Naive B cell (primary cell): Measurements from ENCODE around the gene TMEM19. TPM values are rescaled to one million over a fixed set of nuclear protein-coding genes. Genes with fewer than 3 reads are reported as not detected.

ENCODE experiments used
- ATAC-seq, 2 donors: fragments of 150-1000 bp; cut with Tn5 transposase; 2 replicates each; pipeline ENCODE4 v1.10.0; 2021; ENCODE audit warnings: low read depth in 2 of 2, mild to moderate bottlenecking in 2 of 2, moderate library complexity in 2 of 2
- DNase-seq: peaks from one replicate; pipeline ENCODE4 v3.0.0; 2022
- H3K27ac Mint-ChIP-seq, 6 donors: one replicate each; pipeline ENCODE4 v1.8.0; 2020 to 2022; ENCODE audit warnings: mild to moderate bottlenecking in 6 of 6, mixed read lengths in 6 of 6, moderate library complexity in 5 of 6, inconsistent platforms in 2 of 6
- H3K27me3 Mint-ChIP-seq, 3 donors: one replicate each; pipeline ENCODE4 v1.8.0; 2021 to 2022; ENCODE audit warnings: mixed read lengths in 3 of 3, mild to moderate bottlenecking in 1 of 3
- H3K36me3 Mint-ChIP-seq, 2 donors: one replicate each; pipeline ENCODE4 v1.8.0; 2020 to 2022; ENCODE audit warnings: mixed read lengths in 2 of 2, inconsistent platforms in 1 of 2, mild to moderate bottlenecking in 1 of 2
- H3K4me1 Mint-ChIP-seq, 3 donors: one replicate each; pipeline ENCODE4 v1.8.0; 2020 to 2022; ENCODE audit warnings: mixed read lengths in 3 of 3, inconsistent platforms in 1 of 3, mild to moderate bottlenecking in 1 of 3, moderate library complexity in 1 of 3
- H3K4me3 Mint-ChIP-seq, 8 donors: one replicate each; pipeline ENCODE4 v1.8.0; 2020 to 2022; ENCODE audit warnings: mild to moderate bottlenecking in 8 of 8, mixed read lengths in 8 of 8, moderate library complexity in 8 of 8, inconsistent platforms in 2 of 8
- H3K9me3 Mint-ChIP-seq, 7 donors: one replicate each; pipeline ENCODE4 v1.8.0; 2020 to 2022; ENCODE audit warnings: mixed read lengths in 7 of 7, mild to moderate bottlenecking in 5 of 7, inconsistent platforms in 2 of 7, moderate library complexity in 1 of 7
- polyA plus RNA-seq, 6 donors: library from polyadenylated mRNA; unstranded; fragments of 300-500 nt; fragmentation: Illumina TruSeq; gene quantifications; one replicate each; pipeline ENCODE4 v1.2.3, GENCODE V29; 2021; ENCODE audit warnings: low read depth in 6 of 6

Gene TMEM19
- polyA plus RNA-seq, 6 donors from 2014 or later = 166 to 231 (median 193) TPM

DNA sequence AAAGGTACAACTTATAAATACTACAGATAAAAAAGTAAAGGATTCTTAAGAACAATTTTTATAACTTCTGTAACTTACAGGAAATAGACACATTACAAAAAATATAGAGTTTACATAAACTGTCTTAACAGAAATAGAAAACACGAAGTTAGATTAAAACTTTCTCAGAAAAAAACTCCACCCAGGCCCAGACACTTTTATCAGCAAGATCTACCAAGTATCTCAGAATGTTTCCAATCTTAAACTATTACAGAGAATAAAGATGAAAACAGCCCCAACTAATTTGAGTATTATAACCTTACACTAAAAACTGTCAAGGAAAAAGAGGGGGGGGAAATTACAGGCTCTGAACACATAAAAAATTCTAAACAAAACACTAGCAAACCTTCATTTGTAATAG lies 30.4 kb upstream of the TMEM19 start:
- ATAC-seq (no peak), DNase-seq (no peak)
- peaks cover 22 to 34% (median 28%) of the 10 kb centered on the region in 3 donors for H3K4me1 Mint-ChIP-seq
- H3K27me3 Mint-ChIP-seq = no peaks in the 10 kb centered on the region
- peak overlapping the region in 2 of 6 donors; percentile 13 to 64 for H3K27ac Mint-ChIP-seq
- H3K36me3 Mint-ChIP-seq = peaks cover 10 to 20% of the 10 kb centered on the region in 2 donors
- peaks cover 0 to 2% (median 0%) of the 10 kb centered on the region in 7 donors for H3K9me3 Mint-ChIP-seq
- peak overlapping the region in 2 of 8 donors; percentile 19 to 26 for H3K4me3 Mint-ChIP-seq

DNA sequence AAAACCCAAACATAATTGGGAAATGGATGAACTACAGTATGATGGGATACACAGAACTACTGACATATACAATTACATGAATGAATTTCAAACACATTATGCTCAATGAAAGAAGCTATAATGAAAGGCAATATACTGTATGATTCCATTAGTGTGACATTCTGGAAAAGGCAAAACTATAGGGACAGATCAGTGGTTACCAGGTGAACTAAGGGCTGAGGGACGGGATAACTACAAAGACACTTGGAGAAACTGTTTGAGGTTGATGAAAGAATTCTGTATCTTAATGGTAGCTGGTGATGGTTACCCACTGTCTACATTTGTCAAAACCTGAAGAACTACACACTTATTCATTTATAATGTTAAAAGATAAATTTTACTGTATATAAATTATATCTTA lies 30.0 kb upstream of the TMEM19 start:
- Mint-ChIP-seq H3K27ac (no peak overlapping the region), H3K4me1 (peaks cover 22 to 34% (median 28%) of the 10 kb centered on the region in 3 donors)

DNA sequence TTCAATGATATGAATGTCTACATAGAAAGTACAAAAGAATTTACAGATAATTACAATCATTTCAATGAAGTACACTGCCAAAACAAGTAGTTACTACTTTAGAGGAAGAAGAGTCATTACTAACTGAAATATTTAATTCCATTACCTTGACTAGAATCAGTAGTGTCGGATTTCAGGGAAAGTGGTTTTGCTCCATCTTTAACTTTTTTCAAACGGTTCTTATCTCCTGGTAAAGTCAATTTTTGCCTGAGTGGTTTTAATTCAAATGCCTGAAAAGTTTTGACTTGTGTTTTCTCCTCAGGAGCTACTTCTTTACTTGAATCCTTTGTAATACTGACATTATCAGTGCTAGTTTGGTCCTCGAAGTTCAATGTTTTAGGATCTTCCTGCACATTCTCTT lies 29.1 kb upstream of the TMEM19 start:
- Mint-ChIP-seq H3K36me3 (peaks cover 10 to 21% of the 10 kb centered on the region in 2 donors), H3K4me3 (no peak overlapping the region), H3K9me3 (peaks cover 0 to 2% (median 0%) of the 10 kb centered on the region in 7 donors), H3K4me1 (peaks cover 24 to 37% (median 32%) of the 10 kb centered on the region in 3 donors), H3K27ac (no peak overlapping the region), H3K27me3 (no peaks in the 10 kb centered on the region)
- ATAC-seq (no peak), DNase-seq (no peak)

More for the DNA sequence above, 30.0 kb upstream of the TMEM19 start:
- ATAC-seq (no peak), DNase-seq (no peak)
- H3K27me3 Mint-ChIP-seq = no peaks in the 10 kb centered on the region
- H3K9me3 Mint-ChIP-seq = peaks cover 0 to 2% (median 0%) of the 10 kb centered on the region in 7 donors
- H3K4me3 Mint-ChIP-seq = peak overlapping the region in 2 of 8 donors; percentile 19 to 26
- H3K36me3 Mint-ChIP-seq = peaks cover 10 to 20% of the 10 kb centered on the region in 2 donors

DNA sequence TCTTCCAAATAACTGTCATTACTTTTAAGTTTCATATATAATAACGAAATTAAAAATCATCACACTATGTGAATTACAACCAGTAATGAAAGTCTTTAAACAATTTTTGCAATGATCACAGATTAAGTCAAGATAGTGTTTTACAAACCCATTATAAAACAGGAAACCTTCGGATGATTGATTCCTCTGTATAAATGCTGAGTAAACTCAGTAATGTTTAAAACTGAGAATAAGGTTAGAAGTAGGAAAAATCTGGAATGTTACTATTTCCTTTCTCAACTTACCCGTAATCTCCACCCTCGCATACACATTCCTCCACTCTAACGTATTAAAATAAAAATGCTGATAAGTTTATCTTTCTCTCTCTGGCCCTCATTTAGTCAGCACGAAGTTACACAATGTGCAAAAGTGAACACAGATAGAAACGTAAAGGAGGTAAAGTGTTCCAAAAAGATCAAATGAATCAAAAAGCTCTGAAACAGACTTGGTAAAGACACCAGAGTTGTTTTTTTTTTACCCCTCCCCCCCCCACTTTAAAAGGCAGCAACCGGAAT lies 23.8 kb upstream of the TMEM19 start:
- DNase-seq = no peak
- Mint-ChIP-seq H3K27me3 (no peaks in the 10 kb centered on the region), H3K4me3 (peak overlapping the region; percentile 91 to 100 (median 99)), H3K4me1 (peaks cover 34 to 49% (median 43%) of the 10 kb centered on the region in 3 donors), H3K36me3 (peaks cover 16 to 18% of the 10 kb centered on the region in 2 donors), H3K27ac (peak overlapping the region; percentile 99 to 100 (median 100)), H3K9me3 (no peaks in the 10 kb centered on the region)
- ATAC-seq = no peak

DNA sequence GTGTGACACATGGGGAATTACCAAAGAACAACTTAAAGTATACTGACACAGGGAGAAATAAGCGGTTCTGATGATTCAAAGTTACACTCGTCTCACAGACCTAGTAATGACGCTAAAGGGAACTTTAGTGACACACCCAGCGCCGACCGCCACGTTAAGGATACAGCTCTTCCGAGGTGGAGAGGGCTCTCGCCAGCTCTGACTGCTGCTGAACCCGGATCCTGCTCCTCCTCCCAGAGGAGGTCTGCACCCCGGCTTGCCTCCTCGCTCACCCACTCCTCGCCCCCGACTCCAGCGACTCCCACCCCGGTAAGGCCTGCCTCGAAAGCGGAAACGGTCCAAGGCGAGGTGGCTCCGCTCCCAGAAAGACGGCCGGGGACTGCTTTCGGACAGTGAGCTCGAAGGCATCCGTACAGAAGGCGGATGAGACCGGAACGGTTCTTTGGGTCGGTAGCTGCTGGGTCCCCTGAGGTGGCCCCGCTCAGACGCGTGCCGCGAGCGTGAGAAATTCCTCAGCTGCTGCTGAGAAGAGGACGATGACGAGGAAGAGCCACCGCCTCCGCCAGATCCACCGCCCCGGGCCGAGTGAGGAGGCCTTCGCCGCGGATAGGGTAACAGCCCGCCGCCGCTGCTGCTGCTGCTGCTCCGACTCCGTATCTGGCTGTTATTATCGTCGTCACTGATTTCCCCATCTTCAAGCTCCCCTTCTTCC lies 22.9 kb upstream of the TMEM19 start:
- H3K9me3 Mint-ChIP-seq = no peaks in the 10 kb centered on the region
- peak overlapping the region; percentile 91 to 100 (median 99) for H3K4me3 Mint-ChIP-seq

DNA sequence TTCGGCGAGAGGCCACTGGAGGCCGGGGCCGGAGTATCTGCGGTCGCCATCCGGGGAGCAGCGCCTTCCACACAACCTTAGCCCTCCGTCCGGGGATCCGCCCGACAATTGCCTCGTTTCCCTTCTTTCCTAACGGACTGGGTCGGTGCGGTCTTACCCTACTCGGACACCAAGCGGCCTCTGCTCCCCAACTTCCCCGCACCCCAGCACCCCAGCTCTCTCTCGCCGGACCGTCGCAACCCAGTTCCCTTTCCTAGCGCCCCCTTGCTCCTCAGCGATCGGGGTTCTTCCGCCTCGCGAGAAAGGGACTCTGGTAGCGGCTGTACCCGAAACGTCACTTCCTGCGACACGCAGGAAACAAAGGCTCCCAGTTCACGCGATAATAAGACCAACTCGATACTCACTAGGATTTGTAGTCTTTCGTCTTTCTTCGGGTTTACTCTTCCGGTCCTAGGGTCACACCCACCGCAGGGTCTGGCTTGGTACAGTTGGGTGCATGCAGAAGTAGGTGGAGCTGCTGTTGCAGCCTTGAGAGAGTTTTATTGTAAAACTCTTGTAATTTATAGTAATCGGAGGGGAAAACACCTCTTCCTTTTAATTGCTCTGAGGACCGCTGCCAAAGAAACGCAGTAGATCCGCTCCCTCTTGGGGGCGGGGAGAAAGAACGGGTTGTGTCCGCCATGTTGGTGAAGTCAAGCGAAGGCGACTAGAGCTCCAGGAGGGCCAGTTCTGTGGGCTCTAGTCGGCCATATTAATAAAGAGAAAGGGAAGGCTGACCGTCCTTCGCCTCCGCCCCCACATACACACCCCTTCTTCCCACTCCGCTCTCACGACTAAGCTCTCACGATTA lies 22.1 kb upstream of the TMEM19 start, which contains the start of the genes THAP2 and ZFC3H1:
Gene THAP2, plus strand, starts transcription at position 741 of the 850 bp plus-strand sequence. CDS start 209 bp downstream, outside the sequence.
Gene ZFC3H1, minus strand, starts transcription at position 288 of the 850 bp plus-strand sequence. Its CDS starts 238 bp downstream, at position 50.
- ATAC-seq (peak; percentile 74 to 75), DNase-seq (peak; percentile 94)
- H3K27me3 Mint-ChIP-seq = no peaks in the 10 kb centered on the region
- peak within 1 kb of the TSS; percentile 91 to 100 (median 99) for H3K4me3 Mint-ChIP-seq
- peak within 1 kb of the TSS; percentile 99 to 100 (median 100) for H3K27ac Mint-ChIP-seq
- H3K9me3 Mint-ChIP-seq = no peaks in the 10 kb centered on the region
- H3K4me1 Mint-ChIP-seq = peaks cover 45 to 52% (median 45%) of the 10 kb centered on the region in 3 donors
- H3K36me3 Mint-ChIP-seq = peaks cover 13 to 17% of the 10 kb centered on the region in 2 donors

More for the DNA sequence above, 22.9 kb upstream of the TMEM19 start:
- peak; percentile 66 for DNase-seq
- peak; percentile 43 to 44 for ATAC-seq
- peak overlapping the region; percentile 99 to 100 (median 100) for H3K27ac Mint-ChIP-seq
- H3K4me1 Mint-ChIP-seq = peaks cover 41 to 55% (median 45%) of the 10 kb centered on the region in 3 donors
- H3K27me3 Mint-ChIP-seq = no peaks in the 10 kb centered on the region
- H3K36me3 Mint-ChIP-seq = peaks cover 16 to 21% of the 10 kb centered on the region in 2 donors

DNA sequence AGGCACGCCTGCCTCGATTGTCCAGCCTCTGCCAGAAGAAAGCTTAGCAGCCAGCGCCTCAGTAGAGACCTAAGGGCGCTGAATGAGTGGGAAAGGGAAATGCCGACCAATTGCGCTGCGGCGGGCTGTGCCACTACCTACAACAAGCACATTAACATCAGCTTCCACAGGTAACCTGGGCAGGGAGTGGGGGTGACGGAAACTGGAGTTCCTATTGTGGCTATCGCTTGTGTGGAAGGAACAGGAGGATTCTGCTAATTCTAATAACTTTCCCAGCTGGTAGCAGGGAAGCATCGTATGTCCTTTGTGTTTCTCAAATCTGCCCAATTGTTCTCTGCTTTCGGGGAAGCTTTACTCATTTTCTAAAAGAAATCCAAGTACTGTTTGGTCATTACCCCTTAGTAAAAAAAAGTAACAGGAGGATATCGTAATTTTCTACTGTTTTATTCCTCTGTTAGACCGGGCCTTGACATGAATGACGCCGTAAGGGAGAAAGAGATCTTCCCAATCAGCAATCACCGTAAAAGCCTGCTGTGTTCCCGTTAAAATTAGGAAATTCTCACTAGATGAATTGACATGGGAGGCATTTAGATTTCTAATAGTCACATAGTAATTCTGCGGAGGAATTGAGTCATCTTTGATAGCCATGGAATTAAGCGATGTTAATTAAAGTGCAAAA lies 21.3 kb upstream of the TMEM19 start:
- DNase-seq (no peak), ATAC-seq (peak; percentile 6 to 11)
- peaks cover 6 to 9% of the 10 kb centered on the region in 2 donors for H3K36me3 Mint-ChIP-seq
- peak overlapping the region; percentile 99 to 100 (median 100) for H3K27ac Mint-ChIP-seq
- no peaks in the 10 kb centered on the region for H3K9me3 Mint-ChIP-seq
- peaks cover 38 to 45% (median 43%) of the 10 kb centered on the region in 3 donors for H3K4me1 Mint-ChIP-seq
- H3K27me3 Mint-ChIP-seq = no peaks in the 10 kb centered on the region
- peak overlapping the region; percentile 91 to 100 (median 99) for H3K4me3 Mint-ChIP-seq

DNA sequence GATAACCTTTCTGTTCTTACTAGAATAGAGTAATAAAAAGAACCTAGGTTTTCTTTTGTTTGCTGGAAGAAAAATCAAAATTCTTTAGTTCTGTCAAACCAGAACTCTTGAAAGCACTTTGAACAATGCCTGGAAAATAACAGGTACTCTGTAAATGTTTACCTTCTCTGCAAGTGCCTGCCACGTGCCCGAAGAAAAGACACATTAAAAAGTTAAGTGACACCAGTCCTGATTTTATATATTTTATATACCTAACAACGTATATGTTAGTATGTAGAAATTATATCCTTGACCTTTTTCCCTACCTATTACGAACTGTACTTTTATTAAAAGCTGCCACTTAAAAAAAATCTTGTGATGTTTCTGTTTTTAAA lies 20.8 kb upstream of the TMEM19 start:
- H3K27me3 Mint-ChIP-seq = no peaks in the 10 kb centered on the region
- peaks cover 6 to 9% of the 10 kb centered on the region in 2 donors for H3K36me3 Mint-ChIP-seq
- ATAC-seq (no peak), DNase-seq (no peak)
- H3K27ac Mint-ChIP-seq = peak overlapping the region; percentile 41 to 100 (median 100)
- peaks cover 38 to 43% (median 42%) of the 10 kb centered on the region in 3 donors for H3K4me1 Mint-ChIP-seq
- peak overlapping the region; percentile 91 to 100 (median 99) for H3K4me3 Mint-ChIP-seq
- no peaks in the 10 kb centered on the region for H3K9me3 Mint-ChIP-seq

DNA sequence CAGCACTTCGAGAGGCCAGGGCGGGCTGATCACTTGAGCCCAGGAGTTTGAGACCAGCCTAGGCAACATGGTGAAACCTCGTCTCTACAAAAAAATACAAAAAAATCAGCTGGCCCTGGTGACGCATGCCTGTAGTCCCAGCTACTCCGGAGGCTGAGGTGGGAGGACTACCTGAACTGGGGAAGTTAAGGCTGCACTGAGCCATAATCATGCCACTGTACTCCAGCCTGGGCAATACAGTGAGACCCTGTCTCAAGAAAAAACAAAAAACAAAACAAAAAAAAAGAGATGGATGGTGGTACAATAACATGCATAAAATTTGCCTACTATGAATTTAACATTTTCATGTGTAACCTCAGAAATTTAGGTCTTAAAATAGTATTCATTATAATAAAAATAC lies 19.6 kb upstream of the TMEM19 start:
- peaks cover 6 to 9% of the 10 kb centered on the region in 2 donors for H3K36me3 Mint-ChIP-seq
- ATAC-seq (no peak), DNase-seq (no peak)
- peak overlapping the region in 3 of 8 donors; percentile 12 to 99 (median 66) for H3K4me3 Mint-ChIP-seq
- H3K4me1 Mint-ChIP-seq = peaks cover 38 to 45% (median 43%) of the 10 kb centered on the region in 3 donors
- H3K27me3 Mint-ChIP-seq = no peaks in the 10 kb centered on the region
- no peaks in the 10 kb centered on the region for H3K9me3 Mint-ChIP-seq
- H3K27ac Mint-ChIP-seq = peak overlapping the region in 4 of 6 donors; percentile 70 to 99 (median 88)

DNA sequence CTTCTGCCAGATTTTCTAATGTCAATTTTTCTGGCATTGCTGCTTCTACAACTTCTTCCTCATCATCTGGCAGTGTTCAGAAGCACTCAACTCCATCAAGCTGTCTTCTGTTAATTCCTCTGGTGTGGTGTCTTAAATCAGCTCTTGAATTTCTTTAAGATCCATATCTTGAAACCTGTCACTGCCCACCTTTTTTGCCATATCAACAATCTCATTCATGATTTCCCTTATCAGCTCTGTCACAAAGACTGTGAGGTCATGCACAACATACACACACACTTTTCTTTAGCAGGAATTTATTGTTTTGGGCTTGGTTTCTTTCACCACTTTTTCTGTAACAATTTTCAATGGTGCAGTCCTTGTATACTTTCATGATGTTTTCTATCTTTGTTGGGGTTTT lies 14.6 kb upstream of the TMEM19 start:
- ATAC-seq (no peak), DNase-seq (no peak)
- Mint-ChIP-seq H3K27ac (peak overlapping the region in 1 of 6 donors; percentile 30), H3K36me3 (peaks cover 0 to 10% of the 10 kb centered on the region in 2 donors), H3K4me3 (peak overlapping the region in 1 of 8 donors; percentile 3), H3K27me3 (no peaks in the 10 kb centered on the region), H3K4me1 (peaks cover 10 to 14% (median 14%) of the 10 kb centered on the region in 3 donors), H3K9me3 (no peaks in the 10 kb centered on the region)

DNA sequence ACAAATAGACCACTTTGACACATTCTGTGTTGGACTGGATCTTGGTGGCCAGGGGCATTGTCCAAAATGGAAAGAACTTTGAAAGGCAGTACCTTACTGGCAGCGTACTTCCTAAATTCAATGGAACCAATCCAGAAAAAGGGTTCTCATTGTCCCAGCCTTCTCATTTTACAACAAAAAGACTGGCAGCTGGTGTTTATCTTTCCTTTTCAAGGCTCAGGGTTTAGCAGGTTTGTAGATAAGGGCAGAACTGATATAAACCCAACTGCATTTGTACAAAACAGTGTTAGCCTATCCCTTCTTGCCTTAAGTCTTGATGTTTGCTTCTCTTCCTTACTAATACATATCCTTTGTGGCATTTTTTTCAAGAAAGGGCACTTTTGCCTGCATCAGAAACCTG lies 14.1 kb upstream of the TMEM19 start:
- Mint-ChIP-seq H3K4me3 (no peak overlapping the region), H3K36me3 (peaks cover 0 to 10% of the 10 kb centered on the region in 2 donors), H3K27me3 (no peaks in the 10 kb centered on the region), H3K27ac (peak overlapping the region in 1 of 6 donors; percentile 38), H3K9me3 (no peaks in the 10 kb centered on the region), H3K4me1 (peaks cover 9 to 14% (median 14%) of the 10 kb centered on the region in 3 donors)
- ATAC-seq (no peak), DNase-seq (no peak)

DNA sequence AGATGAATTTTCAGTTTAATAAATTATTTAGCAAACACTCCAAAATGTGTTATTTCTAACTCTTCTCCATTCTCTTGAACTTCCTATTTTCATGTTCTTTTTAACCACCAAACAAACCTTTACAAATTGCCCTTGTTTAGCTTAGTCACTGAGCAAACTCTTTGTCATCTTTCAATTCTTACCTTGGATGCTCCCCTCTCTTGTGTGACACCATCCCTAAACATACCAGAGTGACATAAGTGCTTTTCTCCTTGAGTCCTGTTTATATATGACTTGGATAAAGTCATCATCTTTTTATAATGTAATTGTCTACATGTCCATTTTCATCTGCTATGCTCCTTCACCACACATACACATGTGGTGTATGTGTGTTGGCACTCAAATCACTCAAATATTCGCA lies 3.4 kb upstream of the TMEM19 start:
- Mint-ChIP-seq H3K36me3 (no peaks in the 10 kb centered on the region), H3K27me3 (no peaks in the 10 kb centered on the region), H3K9me3 (no peaks in the 10 kb centered on the region), H3K27ac (no peak overlapping the region), H3K4me3 (no peak overlapping the region), H3K4me1 (peaks cover under 1 to 18% (median 4%) of the 10 kb centered on the region in 3 donors)
- no peak for DNase-seq
- ATAC-seq = no peak
